ENCODE data around the gene CSNK1E. TPM values are rescaled to one million over a fixed set of nuclear protein-coding genes. Genes with fewer than 3 reads are reported as not detected.
A peak's percentile ranks its signal among the peaks of the same experiment; 100 is the strongest.

Gene CSNK1E
- total and polyA plus RNA-seq, 10 of the 15 experiments (the other 5 are each of a cell fraction or from before 2014, with no cell fraction given) = 5.9 to 107 (median 64.9) TPM

DNA sequence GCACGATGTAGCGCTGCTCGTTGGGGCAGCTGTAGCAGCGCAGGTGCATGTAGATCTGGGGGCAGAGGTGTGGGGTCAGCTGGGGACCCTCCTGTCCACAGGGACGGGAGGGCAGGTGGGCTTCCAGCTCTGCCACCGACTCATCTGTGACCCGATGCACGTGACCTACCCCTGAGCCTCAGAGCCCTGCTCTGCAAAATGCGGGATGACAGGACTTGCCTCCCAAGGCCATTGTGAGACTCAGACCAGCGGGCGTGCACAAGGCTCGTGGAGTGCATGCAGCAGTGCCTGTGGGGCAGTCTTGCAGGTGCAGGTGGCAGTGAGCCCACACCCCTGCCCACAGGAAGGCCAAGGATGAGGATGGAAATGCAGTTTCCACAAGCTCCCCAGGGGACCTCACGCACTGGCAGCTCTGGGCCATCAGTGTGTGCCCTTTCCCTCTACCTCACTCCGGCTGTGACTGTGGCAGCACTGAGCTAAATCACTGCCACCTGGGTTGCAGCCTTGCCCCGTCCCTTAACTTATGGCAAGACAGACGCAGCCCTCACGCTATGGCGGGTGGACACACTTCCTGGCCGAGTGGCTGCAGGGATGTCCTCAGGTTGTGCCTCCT is 71.1 kb downstream of the CSNK1E start:
- no TSS peak for BruUV-seq (replicated peaks)
- no peaks in the 10 kb centered on the region for H3K27me3 ChIP-seq (replicated peaks in 1 of 2; ENCODE audit: control insufficient read depth in 2 of 2, insufficient read depth in 2 of 2, low read length in 1 of 2)
- no peak for ATAC-seq
- no peak overlapping the region for H3K4me2 ChIP-seq (ENCODE audit: control insufficient read depth, insufficient read depth)
- FAIRE-seq = no peak
- ChIA-PET RAD21 (ENCODE audit: unreplicated experiment) (no interaction called here), CTCF (interaction anchor here (1.3 kb wide), 1 partner anchor 15 kb away, joined by 3 read pairs; no protein-coding TSS in a partner anchor), POLR2A (no interaction called here), SMC1A (ENCODE audit: uncharacterized antibody, unreplicated experiment) (interaction anchor here (1.5 kb wide), 1 partner anchor 10 kb away, joined by 3 read pairs; no protein-coding TSS in a partner anchor)
- H3K4me1 ChIP-seq (ENCODE audit: control insufficient read depth, insufficient read depth, low read length) = peaks cover 12% of the 10 kb centered on the region
- in situ Hi-C loops (cut with MboI) = no loop called here
- H4K20me1 ChIP-seq (ENCODE audit: control insufficient read depth, insufficient read depth) = no peaks in the 10 kb centered on the region
- H3K9me3 ChIP-seq (replicated peaks; ENCODE audit: control insufficient read depth, insufficient read depth, low read length) = no peaks in the 10 kb centered on the region; the same call in 2 of the 3 replicates
- 70% methylated on average over 19 of the region's 19 CpGs for WGBS (ENCODE audit: insufficient coverage, insufficient replicate concordance, low lambda C conversion rate, missing lambda C conversion rate)
- H3K9ac ChIP-seq (ENCODE audit: control insufficient read depth, insufficient read depth, low read length) = no peak overlapping the region
- H3K4me3 ChIP-seq = no peak overlapping the region
- no peak overlapping the region for H2AFZ ChIP-seq (ENCODE audit: control insufficient read depth, low read depth, low read length)
- no peaks in the 10 kb centered on the region for H3K79me2 ChIP-seq (ENCODE audit: control insufficient read depth, insufficient read depth, low read length)
- intact Hi-C loops (cut with micrococcal nuclease; ENCODE audit: unreplicated experiment) = no loop called here
- H3K36me3 ChIP-seq (ENCODE audit: control insufficient read depth in 2 of 2, insufficient read depth in 2 of 2, low read length in 1 of 2) = peaks cover 3 to 12% of the 10 kb centered on the region in 2 experiments; a peak in 3 of 4 replicates
- DNase-seq (ENCODE audit: low read depth, low spot score) = no peak
- no peak overlapping the region for H3K27ac ChIP-seq (ENCODE audit: control insufficient read depth, insufficient read depth)
- no peak for TF ChIP-seq SIX5 (IDR thresholded peaks at IDR 0.05; ENCODE audit: low read depth, low read length, severe bottlenecking)

DNA sequence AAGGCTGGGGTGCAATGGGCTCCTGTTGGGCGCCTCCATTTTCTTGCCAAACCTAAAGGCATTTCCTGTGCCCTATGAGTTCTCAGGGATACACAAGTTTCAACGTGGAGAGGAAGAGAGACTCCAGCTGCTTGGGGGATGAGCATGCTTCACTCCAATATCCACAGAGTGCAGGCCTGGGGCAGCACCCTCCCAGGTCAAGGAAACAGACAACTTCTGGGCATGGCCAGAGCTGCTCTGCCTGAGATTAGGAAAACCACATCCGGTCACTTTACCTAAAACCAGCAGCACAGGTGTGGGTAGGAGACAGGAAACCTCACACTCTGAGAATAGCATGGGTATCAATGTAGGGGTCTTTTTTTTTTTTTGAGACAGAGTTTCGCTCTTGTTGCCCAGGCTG is 73.1 kb downstream of the CSNK1E start:
- Histone ChIP-seq H2AFZ (ENCODE audit: control insufficient read depth, low read depth, low read length) (no peak overlapping the region), H4K20me1 (ENCODE audit: control insufficient read depth, insufficient read depth) (no peaks in the 10 kb centered on the region), H3K4me2 (ENCODE audit: control insufficient read depth, insufficient read depth) (0 out of 2 replicates have a peak overlapping the region, but pooled peaks have one; percentile 33), H3K36me3 (ENCODE audit: control insufficient read depth in 2 of 2, insufficient read depth in 2 of 2, low read length in 1 of 2) (peaks cover 3 to 12% of the 10 kb centered on the region in 2 experiments; a peak in 3 of 4 replicates), H3K27me3 (replicated peaks in 1 of 2; ENCODE audit: control insufficient read depth in 2 of 2, insufficient read depth in 2 of 2, low read length in 1 of 2) (no peaks in the 10 kb centered on the region), H3K79me2 (ENCODE audit: control insufficient read depth, insufficient read depth, low read length) (no peaks in the 10 kb centered on the region), H3K4me1 (ENCODE audit: control insufficient read depth, insufficient read depth, low read length) (peaks cover 12% of the 10 kb centered on the region), H3K4me3 (no peak overlapping the region), H3K9ac (ENCODE audit: control insufficient read depth, insufficient read depth, low read length) (no peak overlapping the region), H3K27ac (ENCODE audit: control insufficient read depth, insufficient read depth) (no peak overlapping the region), H3K9me3 (replicated peaks; ENCODE audit: control insufficient read depth, insufficient read depth, low read length) (no peaks in the 10 kb centered on the region)
- in situ Hi-C loops (cut with MboI) = no loop called here
- BruUV-seq (replicated peaks) = no TSS peak
- intact Hi-C loops (cut with micrococcal nuclease; ENCODE audit: unreplicated experiment) = no loop called here
- SMC1A ChIA-PET (ENCODE audit: uncharacterized antibody, unreplicated experiment) = no interaction called here
- CTCF ChIA-PET = no interaction called here
- no peak for FAIRE-seq
- RAD21 ChIA-PET (ENCODE audit: unreplicated experiment) = no interaction called here
- ATAC-seq = peak; percentile 57
- WGBS (ENCODE audit: insufficient coverage, insufficient replicate concordance, low lambda C conversion rate, missing lambda C conversion rate) = 33% methylated on average over 4 of the region's 4 CpGs
- POLR2A ChIA-PET = no interaction called here
- no peak for DNase-seq (ENCODE audit: low read depth, low spot score)
- no peak for TF ChIP-seq BACH1 (IDR thresholded peaks at IDR 0.05; ENCODE audit: borderline replicate concordance)
- TF ChIP-seq EGR1 (IDR thresholded peaks at IDR 0.05; ENCODE audit: borderline replicate concordance in 1 of 2, low read depth in 2 of 2, low read length in 2 of 2) = no peak
- peak; percentile 42; the same call in 1 of the 2 replicates for TF ChIP-seq EED (IDR thresholded peaks at IDR 0.05; ENCODE audit: low read depth)
- no peak for TF ChIP-seq FOXK2 (IDR thresholded peaks at IDR 0.05)
- TF ChIP-seq RUNX3 (IDR thresholded peaks at IDR 0.05; ENCODE audit: low read length) = peak; percentile 67
- TF ChIP-seq, protein P1, sequence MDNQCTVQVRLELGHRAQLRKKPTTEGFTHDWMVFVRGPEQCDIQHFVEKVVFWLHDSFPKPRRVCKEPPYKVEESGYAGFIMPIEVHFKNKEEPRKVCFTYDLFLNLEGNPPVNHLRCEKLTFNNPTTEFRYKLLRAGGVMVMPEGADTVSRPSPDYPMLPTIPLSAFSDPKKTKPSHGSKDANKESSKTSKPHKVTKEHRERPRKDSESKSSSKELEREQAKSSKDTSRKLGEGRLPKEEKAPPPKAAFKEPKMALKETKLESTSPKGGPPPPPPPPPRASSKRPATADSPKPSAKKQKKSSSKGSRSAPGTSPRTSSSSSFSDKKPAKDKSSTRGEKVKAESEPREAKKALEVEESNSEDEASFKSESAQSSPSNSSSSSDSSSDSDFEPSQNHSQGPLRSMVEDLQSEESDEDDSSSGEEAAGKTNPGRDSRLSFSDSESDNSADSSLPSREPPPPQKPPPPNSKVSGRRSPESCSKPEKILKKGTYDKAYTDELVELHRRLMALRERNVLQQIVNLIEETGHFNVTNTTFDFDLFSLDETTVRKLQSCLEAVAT (IDR thresholded peaks at IDR 0.05) = no peak
- no peak for TF ChIP-seq ESRRA (IDR thresholded peaks at IDR 0.05; ENCODE audit: low read length)
- TF ChIP-seq BMI1 (IDR thresholded peaks at IDR 0.05; ENCODE audit: borderline replicate concordance) = no peak
- 0 out of 4 replicates have a peak, but pooled peaks of 1 of the 2 experiments have one; percentile 17 for TF ChIP-seq IKZF2 (IDR thresholded peaks at IDR 0.05)
- TF ChIP-seq RBBP5 (conservative IDR thresholded peaks at IDR 0.05) = no peak
- no peak for TF ChIP-seq DPF2 (IDR thresholded peaks at IDR 0.05)
